Esophagus (tissue), 2 donors: ENCODE results near the gene CPSF4L. TPM values are rescaled to one million over a fixed set of nuclear protein-coding genes. Genes with fewer than 3 reads are reported as not detected.

ENCODE experiments used
- H3K27ac ChIP-seq, 2 donors: one replicate each; pipeline ENCODE4 v1.5.1; 2013; ENCODE audit warnings: low read depth in 2 of 2, mild to moderate bottlenecking in 2 of 2, inconsistent platforms in 1 of 2, low read length in 1 of 2, moderate library complexity in 1 of 2
- H3K27me3 ChIP-seq, 2 donors: one replicate each; pipeline ENCODE4 v1.6.1; 2013; ENCODE audit warnings: low read length in 2 of 2, control low read depth in 1 of 2, mild to moderate bottlenecking in 1 of 2; ENCODE audit not compliant: insufficient read depth in 2 of 2, control insufficient read depth in 1 of 2
- H3K36me3 ChIP-seq, 2 donors: one replicate each; pipeline ENCODE4 v1.6.1; 2013; ENCODE audit warnings: low read length in 1 of 2; ENCODE audit not compliant: control insufficient read depth in 2 of 2, insufficient read depth in 2 of 2
- H3K4me1 ChIP-seq, 2 donors: one replicate each; pipeline ENCODE4 v1.6.1; 2013; ENCODE audit warnings: low read length in 1 of 2; ENCODE audit not compliant: control insufficient read depth in 2 of 2, insufficient read depth in 2 of 2
- H3K4me3 ChIP-seq, 2 donors: one replicate each; pipeline ENCODE4 v1.5.1; 2013; ENCODE audit warnings: low read length in 2 of 2, mild to moderate bottlenecking in 2 of 2, low read depth in 1 of 2, moderate library complexity in 1 of 2
- H3K9me3 ChIP-seq, 2 donors: one replicate each; pipeline ENCODE4 v1.6.1; 2013; ENCODE audit warnings: mild to moderate bottlenecking in 2 of 2, low read depth in 1 of 2, low read length in 1 of 2, moderate library complexity in 1 of 2; ENCODE audit not compliant: control insufficient read depth in 2 of 2, insufficient read depth in 1 of 2
- WGBS, 2 donors: extraction: QIAGEN DNeasy Blood & Tissue Kit; methylation state at CpG; one replicate each; pipeline ENCODE4 v1.1.7; 2013; 5-methylcytosine and 5-hydroxymethylcytosine counted together
- polyA plus RNA-seq, 2 donors: library from polyadenylated mRNA; stranded (reverse); fragments of 200-250 nt; gene quantifications; one replicate each; pipeline ENCODE4 v1.2.3, GENCODE V29; 2013
- donor health status: healthy with polysubstance abuse.
- donor health status: Bipolar disorder and iron deficiency.

Gene CPSF4L
- polyA plus RNA-seq, 2 donors, result not detected

- no peaks in the 10 kb centered on the region for H3K27me3 ChIP-seq
- H3K36me3 ChIP-seq, result no peaks in the 10 kb centered on the region
- peaks cover 0 to 3% of the 10 kb centered on the region in 2 donors for H3K9me3 ChIP-seq
- no peak overlapping the region for H3K4me3 ChIP-seq
- WGBS, 2 donors, result 62 to 72% methylated on average over 6 of the region's 6 CpGs
- peaks cover 0 to 6% of the 10 kb centered on the region in 2 donors for H3K4me1 ChIP-seq
- peak overlapping the region in 1 of 2 donors; percentile 47 for H3K27ac ChIP-seq
These were observed 33.7 kb downstream of the CPSF4L start for GRCh38 chr17:73227944-73228343.

- H3K27ac ChIP-seq, result no peak overlapping the region
- 58 to 70% methylated on average over 3 of the region's 3 CpGs for WGBS, 2 donors
- peaks cover 0 to 3% of the 10 kb centered on the region in 2 donors for H3K9me3 ChIP-seq
- H3K27me3 ChIP-seq, result no peaks in the 10 kb centered on the region
- no peak overlapping the region for H3K4me3 ChIP-seq
- H3K36me3 ChIP-seq, result no peaks in the 10 kb centered on the region
- H3K4me1 ChIP-seq, result peaks cover 0 to 6% of the 10 kb centered on the region in 2 donors
These were observed 34.3 kb downstream of the CPSF4L start for GRCh38 chr17:73227379-73227778.

GRCh38 chr17:73226556-73227172, 35.0 kb downstream of the CPSF4L start:
- Histone ChIP-seq H3K9me3 (peaks cover 0 to 3% of the 10 kb centered on the region in 2 donors), H3K36me3 (no peaks in the 10 kb centered on the region), H3K4me3 (no peak overlapping the region), H3K27me3 (no peaks in the 10 kb centered on the region), H3K4me1 (peaks cover 0 to 6% of the 10 kb centered on the region in 2 donors), H3K27ac (no peak overlapping the region)
- 59 to 66% methylated on average over 3 of the region's 3 CpGs for WGBS, 2 donors

- Histone ChIP-seq H3K27me3 (no peaks in the 10 kb centered on the region), H3K36me3 (no peaks in the 10 kb centered on the region), H3K9me3 (peaks cover 0 to 3% of the 10 kb centered on the region in 2 donors), H3K27ac (peak overlapping the region; percentile 42 to 47), H3K4me1 (peaks cover 0 to 6% of the 10 kb centered on the region in 2 donors), H3K4me3 (no peak overlapping the region)
- WGBS, 2 donors, result 67 to 78% methylated on average over 5 of the region's 5 CpGs
These were observed 36.9 kb downstream of the CPSF4L start for GRCh38 chr17:73224663-73225305.

- H3K27ac ChIP-seq, result no peak overlapping the region
These were observed 37.4 kb downstream of the CPSF4L start for GRCh38 chr17:73224237-73224636.

GRCh38 chr17:73223626-73224230, 38.0 kb downstream of the CPSF4L start:
- peaks cover 0 to 3% of the 10 kb centered on the region in 2 donors for H3K9me3 ChIP-seq
- H3K27ac ChIP-seq, result no peak overlapping the region
- H3K36me3 ChIP-seq, result no peaks in the 10 kb centered on the region
- WGBS, 2 donors, result 78 to 98% methylated on average over 2 of the region's 2 CpGs
- H3K4me1 ChIP-seq, result peaks cover 0 to 6% of the 10 kb centered on the region in 2 donors
- no peak overlapping the region for H3K4me3 ChIP-seq
- no peaks in the 10 kb centered on the region for H3K27me3 ChIP-seq

More at GRCh38 chr17:73224237-73224636, 37.4 kb downstream of the CPSF4L start:
- Histone ChIP-seq H3K36me3 (no peaks in the 10 kb centered on the region), H3K4me1 (peaks cover 0 to 6% of the 10 kb centered on the region in 2 donors), H3K4me3 (no peak overlapping the region), H3K9me3 (peaks cover 0 to 3% of the 10 kb centered on the region in 2 donors), H3K27me3 (no peaks in the 10 kb centered on the region)
- 96 to 100% methylated on average over 2 of the region's 2 CpGs for WGBS, 2 donors

GRCh38 chr17:73215447-73215846, 46.2 kb downstream of the CPSF4L start:
- Histone ChIP-seq H3K4me3 (no peak overlapping the region), H3K27ac (no peak overlapping the region), H3K4me1 (no peaks in the 10 kb centered on the region), H3K27me3 (no peaks in the 10 kb centered on the region), H3K36me3 (no peaks in the 10 kb centered on the region), H3K9me3 (no peaks in the 10 kb centered on the region)
- WGBS, 2 donors, result 90 to 95% methylated on average over 2 of the region's 2 CpGs

GRCh38 chr17:73214851-73215250, 46.8 kb downstream of the CPSF4L start:
- Histone ChIP-seq H3K4me1 (no peaks in the 10 kb centered on the region), H3K27me3 (no peaks in the 10 kb centered on the region), H3K4me3 (no peak overlapping the region), H3K27ac (no peak overlapping the region), H3K36me3 (peaks cover 0 to under 1% of the 10 kb centered on the region in 2 donors), H3K9me3 (no peaks in the 10 kb centered on the region)
- WGBS, 2 donors, result 77 to 83% methylated on average over 4 of the region's 4 CpGs

- Histone ChIP-seq H3K36me3 (peaks cover 3 to 5% of the 10 kb centered on the region in 2 donors), H3K27ac (no peak overlapping the region), H3K9me3 (no peaks in the 10 kb centered on the region), H3K4me1 (peaks cover 0 to 3% of the 10 kb centered on the region in 2 donors), H3K4me3 (no peak overlapping the region), H3K27me3 (no peaks in the 10 kb centered on the region)
These were observed 47.7 kb downstream of the CPSF4L start for GRCh38 chr17:73214008-73214407.
